H1 (cell line): ENCODE data around the gene YWHAB. TPM values are rescaled to one million over a fixed set of nuclear protein-coding genes. Genes with fewer than 3 reads are reported as not detected.

Experiments used
- CTCF ChIA-PET: fragments of 300-600 bp; sonication (Branson Sonifier 250); formaldehyde crosslinking; loops from one replicate; lab custom pipeline; 2021; ENCODE audit not compliant: partially characterized antibody; lab: Charles Lee
- POLR2A ChIA-PET: fragments of 300-600 bp; sonication (Branson Sonifier 250); formaldehyde crosslinking; loops from one replicate; lab custom pipeline; 2021; ENCODE audit warnings: inconsistent platforms; ENCODE audit not compliant: partially characterized antibody; lab: Charles Lee
- DNase-seq, 2 experiments: peaks; one replicate each; pipeline versions ENCODE4 v3.0.0 to v3.0.0-alpha.2; 2010 to 2022; ENCODE audit warnings: low spot score in 2 of 2, low read depth in 1 of 2, mixed read lengths in 1 of 2
- FAIRE-seq: peaks from 2 replicates; lab custom pipeline; 2011; peaks lifted over from hg19 to GRCh38; lab: Jason Lieb, UNC
- H2AFZ ChIP-seq: 2 replicates; pipeline ENCODE4 v1.8.1; 2012; ENCODE audit warnings: low read length, inconsistent platforms
- H2AK5ac ChIP-seq: 2 replicates; pipeline ENCODE4 v1.6.1; 2013; ENCODE audit warnings: low read depth, low read length
- H2BK120ac ChIP-seq: replicated peaks from 2 replicates; pipeline ENCODE3; 2013; ENCODE audit warnings: low read depth, low read length, inconsistent platforms
- H2BK12ac ChIP-seq: 2 replicates; pipeline ENCODE4 v1.6.1; 2013; ENCODE audit warnings: low read depth, low read length
- H2BK15ac ChIP-seq: 2 replicates; pipeline ENCODE4 v1.6.1; 2013; ENCODE audit warnings: low read length
- H2BK20ac ChIP-seq: 2 replicates; pipeline ENCODE4 v1.6.1; 2013; ENCODE audit warnings: low read length
- H2BK5ac ChIP-seq: 2 replicates; pipeline ENCODE4 v1.6.1; 2013; ENCODE audit warnings: low read depth, low read length
- H3K14ac ChIP-seq: 2 replicates; pipeline ENCODE4 v1.6.1; 2013; ENCODE audit warnings: inconsistent platforms; ENCODE audit not compliant: insufficient read length
- H3K18ac ChIP-seq: 2 replicates; pipeline ENCODE4 v1.6.1; 2013; ENCODE audit warnings: low read length; ENCODE audit errors: extremely low read depth
- H3K23ac ChIP-seq: 2 replicates; pipeline ENCODE4 v1.6.1; 2013; ENCODE audit warnings: inconsistent platforms; ENCODE audit not compliant: insufficient read length
- H3K23me2 ChIP-seq: 2 replicates; pipeline ENCODE4 v1.6.1; 2013; ENCODE audit warnings: low read depth, low read length
- H3K27ac ChIP-seq: 2 replicates; pipeline ENCODE4 v1.6.1; 2011; ENCODE audit warnings: low read depth, low read length, inconsistent platforms
- H3K27me3 ChIP-seq, 4 experiments: replicated peaks in 1 of 4; 1 replicate in 1 of 4; 2 replicates in 3 of 4; pipeline versions ENCODE4 v1.6.1 to v1.8.1; 2011 to 2013; ENCODE audit warnings: low read length in 3 of 4, mild to moderate bottlenecking in 3 of 4, inconsistent platforms in 2 of 4, mixed read lengths in 2 of 4, moderate library complexity in 1 of 4; ENCODE audit not compliant: control insufficient read depth in 3 of 4, insufficient read depth in 3 of 4; ENCODE audit errors: extremely low read depth in 1 of 4
- H3K36me3 ChIP-seq, 4 experiments: 2 replicates each; pipeline versions ENCODE4 v1.6.1 to v1.8.1; 2011 to 2013; ENCODE audit warnings: mild to moderate bottlenecking in 4 of 4, low read length in 3 of 4, moderate library complexity in 2 of 4, control low read depth in 1 of 4, inconsistent platforms in 1 of 4; ENCODE audit not compliant: insufficient read depth in 4 of 4, control insufficient read depth in 2 of 4
- H3K4ac ChIP-seq: replicated peaks from 2 replicates; pipeline ENCODE3; 2013; ENCODE audit warnings: low read length, low read depth, mixed read lengths, inconsistent platforms; ENCODE audit not compliant: insufficient read length
- H3K4me1 ChIP-seq, 4 experiments: replicated peaks in 1 of 4; 1 replicate in 1 of 4; 2 replicates in 3 of 4; pipeline versions ENCODE4 v1.6.1 to v1.8.1; 2011 to 2013; ENCODE audit warnings: low read length in 3 of 4, inconsistent platforms in 2 of 4, mixed read lengths in 1 of 4; ENCODE audit not compliant: insufficient read depth in 4 of 4, control insufficient read depth in 3 of 4
- H3K4me2 ChIP-seq, 2 experiments: 2 replicates each; pipeline versions ENCODE4 v1.6.1 to v1.8.1; 2011 to 2013; ENCODE audit warnings: low read depth in 2 of 2, low read length in 2 of 2, control low read depth in 1 of 2, inconsistent platforms in 1 of 2, mild to moderate bottlenecking in 1 of 2; ENCODE audit not compliant: insufficient read depth in 1 of 2
- H3K4me3 ChIP-seq, 4 experiments: fragments of 200-600, 300-600 bp in 1 of 4; sonication (generic), shearing (Covaris generic), sonication (Bioruptor Twin) in 1 of 4; 2 replicates each; pipeline versions ENCODE4 v1.5.1 to v1.8.1; 2011 to 2016; ENCODE audit warnings: low read length in 4 of 4, low read depth in 3 of 4, control low read depth in 2 of 4, inconsistent platforms in 2 of 4, mild to moderate bottlenecking in 2 of 4, mixed read lengths in 1 of 4, moderate library complexity in 1 of 4; ENCODE audit not compliant: insufficient read depth in 2 of 4; ENCODE audit errors: extremely low read depth in 1 of 4
- H3K56ac ChIP-seq: replicated peaks from 2 replicates; pipeline ENCODE3; 2013; ENCODE audit warnings: low read depth, mild to moderate bottlenecking, mixed read lengths, low read length, inconsistent platforms; ENCODE audit not compliant: insufficient read length
- H3K79me1 ChIP-seq: 2 replicates; pipeline ENCODE4 v1.6.1; 2013; ENCODE audit warnings: low read depth, low read length, control low read depth
- H3K79me2 ChIP-seq, 2 experiments: 2 replicates each; pipeline versions ENCODE4 v1.6.1 to v1.8.1; 2012 to 2013; ENCODE audit warnings: low read length in 2 of 2, mild to moderate bottlenecking in 2 of 2, inconsistent platforms in 1 of 2; ENCODE audit not compliant: insufficient read depth in 2 of 2, control insufficient read depth in 1 of 2
- H3K9ac ChIP-seq, 4 experiments: replicated peaks in 1 of 4; 1 replicate in 1 of 4; 2 replicates in 3 of 4; pipeline versions ENCODE4 v1.6.1 to v1.8.1; 2011 to 2013; ENCODE audit warnings: low read depth in 3 of 4, low read length in 3 of 4, control low read depth in 2 of 4, mild to moderate bottlenecking in 2 of 4, moderate library complexity in 2 of 4, inconsistent platforms in 1 of 4; ENCODE audit errors: extremely low read depth in 1 of 4
- H3K9me3 ChIP-seq, 2 experiments: 2 replicates each; pipeline versions ENCODE4 v1.6.1 to v1.8.1; 2012 to 2013; ENCODE audit warnings: mild to moderate bottlenecking in 2 of 2, moderate library complexity in 2 of 2, control low read depth in 1 of 2, inconsistent platforms in 1 of 2, low read depth in 1 of 2, low read length in 1 of 2, mixed read lengths in 1 of 2; ENCODE audit not compliant: insufficient read depth in 2 of 2
- H4K20me1 ChIP-seq, 2 experiments: replicated peaks in 1 of 2; 2 replicates each; pipeline versions ENCODE3 to v1.8.1; 2011 to 2013; ENCODE audit warnings: inconsistent platforms in 2 of 2, low read length in 2 of 2, mild to moderate bottlenecking in 1 of 2; ENCODE audit not compliant: insufficient read depth in 2 of 2, control insufficient read depth in 1 of 2
- H4K5ac ChIP-seq: 2 replicates; pipeline ENCODE4 v1.6.1; 2013; ENCODE audit warnings: low read length, low read depth, mixed read lengths, inconsistent platforms; ENCODE audit not compliant: insufficient read length
- H4K8ac ChIP-seq: 2 replicates; pipeline ENCODE4 v1.8.0; 2013; ENCODE audit warnings: mild to moderate bottlenecking, moderate library complexity, low read length, inconsistent platforms; ENCODE audit not compliant: insufficient read depth; ENCODE audit errors: extremely low read depth
- H4K91ac ChIP-seq: replicated peaks from 2 replicates; pipeline ENCODE3; 2013; ENCODE audit warnings: low read length, mixed read lengths, inconsistent platforms; ENCODE audit not compliant: insufficient read length
- CTBP2 ChIP-seq: IDR thresholded peaks from 2 replicates; pipeline ENCODE4 v1.7.0; 2011; ENCODE audit warnings: borderline replicate concordance, mild to moderate bottlenecking, moderate library complexity, mixed read lengths, low read length; ENCODE audit not compliant: insufficient read depth, insufficient read length
- JUN ChIP-seq: IDR thresholded peaks from 2 replicates; pipeline ENCODE4 v1.6.1; 2011; ENCODE audit warnings: low read depth, mild to moderate bottlenecking, improper control_type of control experiment, low read length
- KDM4A ChIP-seq: IDR thresholded peaks from one replicate; pipeline ENCODE4 v1.7.1; 2012; ENCODE audit warnings: low read depth, mild to moderate bottlenecking, moderate library complexity, low read length, inconsistent platforms; ENCODE audit not compliant: severe bottlenecking
- NANOG ChIP-seq: IDR thresholded peaks from 2 replicates; pipeline ENCODE4 v1.6.1; 2011; ENCODE audit warnings: low read length, low read depth, mild to moderate bottlenecking, inconsistent platforms; ENCODE audit not compliant: insufficient read depth, poor library complexity, severe bottlenecking
- POLR2A ChIP-seq, 2 experiments: IDR thresholded peaks; 1 replicate in 1 of 2; 2 replicates in 1 of 2; pipeline ENCODE4 v1.6.1; 2011; ENCODE audit warnings: low read depth in 2 of 2, low read length in 2 of 2, mild to moderate bottlenecking in 2 of 2; ENCODE audit errors: control extremely low read depth in 1 of 2
- POLR2AphosphoS5 ChIP-seq: IDR thresholded peaks from 2 replicates; pipeline ENCODE4 v1.6.1; 2011; ENCODE audit warnings: low read depth, low read length
- RBBP5 ChIP-seq: IDR thresholded peaks from 2 replicates; pipeline ENCODE4 v1.7.1; 2012; ENCODE audit warnings: low read depth, mild to moderate bottlenecking, inconsistent platforms, low read length, moderate library complexity, borderline replicate concordance
- SAP30 ChIP-seq: fragments of 300-600 bp; sonication (generic); IDR thresholded peaks from 2 replicates; pipeline ENCODE4 v1.7.1; 2012; ENCODE audit warnings: low read length, moderate library complexity, mild to moderate bottlenecking, inconsistent platforms; ENCODE audit not compliant: insufficient read depth, insufficient replicate concordance
- SIN3A ChIP-seq, 2 experiments: IDR thresholded peaks in 1 of 2; conservative IDR thresholded peaks in 1 of 2; 2 replicates each; pipeline ENCODE4 v1.6.1; 2011 to 2012; ENCODE audit warnings: low read length in 2 of 2, improper control_type of control experiment in 1 of 2, low read depth in 1 of 2, mild to moderate bottlenecking in 1 of 2
- SP2 ChIP-seq: IDR thresholded peaks from 2 replicates; pipeline ENCODE4 v1.6.1; 2012; ENCODE audit warnings: mild to moderate bottlenecking, low read length, inconsistent platforms
- WGBS, 2 experiments: shearing (Covaris generic) in 1 of 2; methylation state at CpG; one replicate each; pipeline versions ENCODE4 v1.1.6 to v1.1.7; 2013 to 2015; ENCODE audit warnings: low lambda C conversion rate in 2 of 2, mixed read lengths in 2 of 2, inconsistent platforms in 1 of 2, low coverage in 1 of 2, missing lambda C conversion rate in 1 of 2; ENCODE audit not compliant: insufficient replicate concordance in 2 of 2, insufficient coverage in 1 of 2, insufficient read length in 1 of 2; ENCODE audit errors: extremely low coverage in 1 of 2, missing lambda C conversion rate in 1 of 2; 5-methylcytosine and 5-hydroxymethylcytosine counted together
- polyA plus RNA-seq, 7 experiments: library from polyadenylated mRNA; depleted of rRNA in 3 of 7; stranded (reverse) in 5 of 7; unstranded in 2 of 7; fragments of >200 nt in 5 of 7; fragments of 200-250 nt in 2 of 7; gene quantifications; 1 replicate in 5 of 7; 2 replicates in 1 of 7; 4 replicates in 1 of 7; pipeline versions ENCODE4 v1.2.1 to v1.2.3, GENCODE V29; 2011 to 2013; ENCODE audit warnings: missing spikeins in 2 of 7, mixed read lengths in 2 of 7
- total RNA-seq: library from RNA; stranded (reverse); fragmentation: NEBNext Ultra II Directional; extraction: Animal tissue kit (Norgen Biotek cat#: 25700); gene quantifications from 2 replicates; pipeline ENCODE4 v1.2.1, GENCODE V29; 2021
- TF ChIP-seq, protein P1 (sequence below): IDR thresholded peaks from 2 replicates; pipeline ENCODE4 v1.6.1; 2012; ENCODE audit warnings: low read length, inconsistent platforms

Gene YWHAB
- total and polyA plus RNA-seq, 2 of the 8 experiments (the other 6 are each of a cell fraction or from before 2014, with no cell fraction given): 72.9 to 256 TPM

DNA sequence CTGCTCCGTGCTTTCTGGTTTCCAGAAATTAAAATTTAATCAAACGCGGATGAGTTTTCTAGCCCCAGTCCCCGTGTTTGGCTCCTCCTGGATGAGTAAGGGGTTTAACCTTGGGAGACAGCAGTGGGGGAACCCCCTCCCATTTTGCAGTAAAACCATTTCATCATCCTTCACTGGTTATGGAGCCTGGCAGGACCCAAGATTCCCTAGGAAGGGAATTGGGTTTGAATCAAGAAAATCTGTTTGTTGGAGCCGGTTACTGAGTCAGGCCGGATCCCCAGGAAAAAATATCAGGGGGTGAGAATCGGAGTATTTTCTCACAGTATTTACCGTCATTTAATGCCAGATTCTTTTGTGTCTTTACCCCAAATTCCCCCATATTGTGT is 754 bp downstream of the YWHAB start:
- Histone ChIP-seq H3K36me3 (peaks cover 0 to 13% (median 0%) of the 10 kb centered on the region in 4 experiments; a peak in 1 of 8 replicates), H2AK5ac (no peak overlapping the region), H3K79me2 (peaks cover 37 to 55% of the 10 kb centered on the region in 2 experiments), H3K23me2 (peaks cover 8% of the 10 kb centered on the region), H3K4me1 (peaks cover 0 to 9% (median 7%) of the 10 kb centered on the region in 4 experiments; a peak in 5 of 7 replicates), H2AFZ (no peak overlapping the region), H3K4me3 (peak overlapping the region; percentile 86 to 96 (median 92)), H2BK12ac (no peak overlapping the region), H2BK120ac (no peak overlapping the region), H3K4ac (no peak overlapping the region), H4K20me1 (peaks cover 15 to 21% of the 10 kb centered on the region in 2 experiments), H3K56ac (no peak overlapping the region), H2BK20ac (no peak overlapping the region), H3K27me3 (no peaks in the 10 kb centered on the region), H4K5ac (no peak overlapping the region), H3K79me1 (peaks cover under 1% of the 10 kb centered on the region; the same call in 1 of the 2 replicates), H4K8ac (no peak overlapping the region), H2BK5ac (no peak overlapping the region), H3K23ac (no peak overlapping the region), H2BK15ac (no peak overlapping the region), H3K9ac (peak overlapping the region; percentile 78 to 92 (median 85)), H4K91ac (no peak overlapping the region), H3K27ac (peak overlapping the region; percentile 72; the same call in 1 of the 2 replicates), H3K14ac (no peak overlapping the region), H3K9me3 (no peaks in the 10 kb centered on the region), H3K18ac (no peak overlapping the region), H3K4me2 (peak overlapping the region; percentile 84 to 90)
- 2% methylated on average over 8 of the region's 8 CpGs; no CpG with 5 or more reads in 1 of the 2 experiments for WGBS, 2 experiments
- FAIRE-seq (no peak), DNase-seq (no peak)
- ChIA-PET CTCF (no interaction called here), POLR2A (interaction anchor here (3.2 kb wide), 1 partner anchor 23 kb away, joined by 18 read pairs; the partner anchor contains the start of gene PABPC1L)
- TF ChIP-seq RBBP5 (no peak), JUN (no peak), KDM4A (no peak), CTBP2 (no peak), SIN3A (conservative IDR thresholded peaks at IDR 0.05 in 1 of 2, IDR thresholded peaks at IDR 0.05 in 1 of 2; ENCODE audit: low read depth in 1 of 2, low read length in 2 of 2) (no peak), SAP30 (peak; percentile 47), SP2 (no peak), POLR2AphosphoS5 (no peak), POLR2A (IDR thresholded peaks at IDR 0.05; ENCODE audit: control extremely low read depth in 1 of 2, low read depth in 2 of 2, low read length in 2 of 2) (peak in 1 of 2 experiments; percentile 23; a peak in 1 of 3 replicates), NANOG (no peak)
- TF ChIP-seq, protein P1, sequence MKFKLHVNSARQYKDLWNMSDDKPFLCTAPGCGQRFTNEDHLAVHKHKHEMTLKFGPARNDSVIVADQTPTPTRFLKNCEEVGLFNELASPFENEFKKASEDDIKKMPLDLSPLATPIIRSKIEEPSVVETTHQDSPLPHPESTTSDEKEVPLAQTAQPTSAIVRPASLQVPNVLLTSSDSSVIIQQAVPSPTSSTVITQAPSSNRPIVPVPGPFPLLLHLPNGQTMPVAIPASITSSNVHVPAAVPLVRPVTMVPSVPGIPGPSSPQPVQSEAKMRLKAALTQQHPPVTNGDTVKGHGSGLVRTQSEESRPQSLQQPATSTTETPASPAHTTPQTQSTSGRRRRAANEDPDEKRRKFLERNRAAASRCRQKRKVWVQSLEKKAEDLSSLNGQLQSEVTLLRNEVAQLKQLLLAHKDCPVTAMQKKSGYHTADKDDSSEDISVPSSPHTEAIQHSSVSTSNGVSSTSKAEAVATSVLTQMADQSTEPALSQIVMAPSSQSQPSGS: no peak
